RWPE1 (cell line): ENCODE data around the gene SBF1.

Experiments used
- CTCF ChIA-PET: fragments of 350-600 bp; sonication (Branson Sonifier 250); formaldehyde crosslinking; extraction: SDS; loops from one replicate; lab custom pipeline; 2021; lab: Yijun Ruan, JAX
- POLR2A ChIA-PET: fragments of 400-600 bp; formaldehyde crosslinking; extraction: SDS; loops from one replicate; lab custom pipeline; 2020; ENCODE audit warnings: antibody characterized with exemption; ENCODE audit not compliant: low non-redundant PET; lab: Yijun Ruan, JAX
- DNase-seq: peaks from one replicate; pipeline ENCODE4 v3.0.0; 2012; ENCODE audit warnings: low spot score
- H3K27ac ChIP-seq: fragments of 450-650 bp; 2 replicates; pipeline ENCODE4 v1.5.1; 2017
- CTCF ChIP-seq: fragments of 450-650 bp; conservative IDR thresholded peaks from 2 replicates; pipeline ENCODE4 v1.5.1; 2017; ENCODE audit warnings: low read depth, mild to moderate bottlenecking

The SBF1 gene

GRCh38 chr22:50488886-50489285 lies 14.1 kb upstream of the SBF1 start:
- TF ChIP-seq CTCF = no peak
- DNase-seq = no peak
- ChIA-PET CTCF (no interaction called here), POLR2A (no interaction called here)
- no peak overlapping the region for H3K27ac ChIP-seq

GRCh38 chr22:50488006-50488677 lies 13.3 kb upstream of the SBF1 start:
- ChIA-PET POLR2A (no interaction called here), CTCF (no interaction called here)
- no peak for TF ChIP-seq CTCF
- no peak for DNase-seq
- H3K27ac ChIP-seq = no peak overlapping the region

GRCh38 chr22:50487290-50488005 lies 12.6 kb upstream of the SBF1 start:
- DNase-seq = no peak
- ChIA-PET POLR2A (no interaction called here), CTCF (interaction anchor here (0.6 kb wide), 2 partner anchors 11 to 410 kb away, joined by 5 to 6 read pairs; no protein-coding TSS in a partner anchor)
- TF ChIP-seq CTCF = no peak
- H3K27ac ChIP-seq = no peak overlapping the region

GRCh38 chr22:50486561-50487289 lies 11.9 kb upstream of the SBF1 start, which contains the start of gene MIOX:
MIOX (plus strand) TSS chr22:50486859; CDS start chr22:50486898, 39 bp downstream.
- no peak for DNase-seq
- no peak within 1 kb of the TSS for H3K27ac ChIP-seq
- no peak for TF ChIP-seq CTCF
- ChIA-PET CTCF (interaction anchor here (0.5 to 0.6 kb wide), 3 partner anchors 10 to 409 kb away, joined by 3 to 6 read pairs (median 5); no protein-coding TSS in a partner anchor), POLR2A (no interaction called here)

GRCh38 chr22:50485221-50486131 lies 10.6 kb upstream of the SBF1 start:
- H3K27ac ChIP-seq = no peak overlapping the region
- DNase-seq = no peak
- CTCF ChIA-PET = interaction anchor here (0.6 kb wide), 1 partner anchor 47 kb away, joined by 3 read pairs; no protein-coding TSS in a partner anchor
- POLR2A ChIA-PET = interaction anchor here (0.5 kb wide), 1 partner anchor 22 kb away, joined by 6 read pairs; no protein-coding TSS in a partner anchor
- TF ChIP-seq CTCF = no peak
